NT2/D1 (cell line): ENCODE data around the gene EXD3.
A peak's percentile ranks its signal among the peaks of the same experiment; 100 is the strongest.
"Not testable (repeated sequence)": the region's sequence is repeated elsewhere in the genome, so short reads cannot be mapped to it uniquely, and the experiment has no call there.

ENCODE experiments used
- DNase-seq: peaks from one replicate; pipeline ENCODE4 v3.0.0-alpha.2; 2011; ENCODE audit warnings: low read depth, low spot score
- H3K27me3 ChIP-seq: 2 replicates; pipeline ENCODE4 v1.6.0; 2011; ENCODE audit warnings: mild to moderate bottlenecking; ENCODE audit not compliant: insufficient read length, insufficient read depth
- H3K36me3 ChIP-seq: 2 replicates; pipeline ENCODE4 v1.6.1; 2011; ENCODE audit warnings: mild to moderate bottlenecking, low read length, mixed read lengths; ENCODE audit not compliant: insufficient read depth, insufficient read length
- H3K4me1 ChIP-seq: 2 replicates; pipeline ENCODE4 v1.5.1; 2011; ENCODE audit not compliant: insufficient read depth, insufficient read length
- H3K4me3 ChIP-seq: 2 replicates; pipeline ENCODE4 v1.5.1; 2011; ENCODE audit warnings: low read depth; ENCODE audit not compliant: insufficient read length
- H3K9ac ChIP-seq: 2 replicates; pipeline ENCODE4 v1.6.0; 2011; ENCODE audit warnings: low read depth; ENCODE audit not compliant: insufficient read length
- H3K9me3 ChIP-seq: 2 replicates; pipeline ENCODE4 v1.5.1; 2011; ENCODE audit warnings: mild to moderate bottlenecking, low read length; ENCODE audit not compliant: insufficient read depth
- SUZ12 ChIP-seq: IDR thresholded peaks from 2 replicates; pipeline ENCODE4 v1.6.1; 2011; ENCODE audit not compliant: insufficient read length, insufficient read depth; ENCODE audit errors: extremely low read depth
- YY1 ChIP-seq: IDR thresholded peaks from 2 replicates; pipeline ENCODE4 v1.6.1; 2011; ENCODE audit not compliant: insufficient read length, insufficient read depth
- ZNF274 ChIP-seq: IDR thresholded peaks from 2 replicates; pipeline ENCODE4 v1.6.1; 2011; ENCODE audit warnings: mild to moderate bottlenecking, low read depth, low read length

Gene EXD3

GRCh38 chr9:137266162-137266527, 156.8 kb downstream of the EXD3 start:
- peaks cover 78% of the 10 kb centered on the region for H3K36me3 ChIP-seq

GRCh38 chr9:137265496-137266161, 157.3 kb downstream of the EXD3 start:
- no peak overlapping the region for H3K4me3 ChIP-seq
- peaks cover 9% of the 10 kb centered on the region for H3K4me1 ChIP-seq
- no peak overlapping the region for H3K9ac ChIP-seq
- no peaks in the 10 kb centered on the region for H3K9me3 ChIP-seq
- no peak for DNase-seq
- TF ChIP-seq ZNF274 (no peak), SUZ12 (no peak), YY1 (no peak)
- H3K36me3 ChIP-seq = peaks cover 73% of the 10 kb centered on the region
- no peaks in the 10 kb centered on the region for H3K27me3 ChIP-seq

More at GRCh38 chr9:137266162-137266527, 156.8 kb downstream of the EXD3 start:
- Histone ChIP-seq H3K9ac (no peak overlapping the region), H3K27me3 (no peaks in the 10 kb centered on the region), H3K4me3 (no peak overlapping the region), H3K4me1 (peaks cover 12% of the 10 kb centered on the region), H3K9me3 (no peaks in the 10 kb centered on the region)
- DNase-seq = no peak
- no peak for TF ChIP-seq ZNF274
- TF ChIP-seq YY1 = no peak
- TF ChIP-seq SUZ12 = no peak

- Histone ChIP-seq H3K36me3 (peaks cover 64% of the 10 kb centered on the region), H3K9me3 (no peaks in the 10 kb centered on the region), H3K27me3 (no peaks in the 10 kb centered on the region), H3K4me3 (no peak overlapping the region), H3K4me1 (peaks cover 9% of the 10 kb centered on the region), H3K9ac (no peak overlapping the region)
- no peak for DNase-seq
- TF ChIP-seq SUZ12 = no peak
- no peak for TF ChIP-seq ZNF274
- TF ChIP-seq YY1 = no peak
Measured at GRCh38 chr9:137264067-137264466, 158.9 kb downstream of the EXD3 start.

GRCh38 chr9:137263506-137263905, 159.5 kb downstream of the EXD3 start:
- Histone ChIP-seq H3K9me3 (no peaks in the 10 kb centered on the region), H3K4me1 (peaks cover 9% of the 10 kb centered on the region), H3K27me3 (no peaks in the 10 kb centered on the region), H3K4me3 (no peak overlapping the region), H3K9ac (no peak overlapping the region), H3K36me3 (peaks cover 64% of the 10 kb centered on the region)
- no peak for DNase-seq
- TF ChIP-seq YY1 (no peak), ZNF274 (no peak), SUZ12 (no peak)

- TF ChIP-seq YY1 (no peak), SUZ12 (no peak), ZNF274 (no peak)
- Histone ChIP-seq H3K9ac (peak overlapping the region; percentile 56), H3K4me1 (peaks cover 7% of the 10 kb centered on the region), H3K27me3 (no peaks in the 10 kb centered on the region), H3K4me3 (no peak overlapping the region), H3K36me3 (peaks cover 66% of the 10 kb centered on the region), H3K9me3 (no peaks in the 10 kb centered on the region)
- no peak for DNase-seq
Measured at GRCh38 chr9:137262909-137263285, 160.1 kb downstream of the EXD3 start.

GRCh38 chr9:137262173-137262908, 160.6 kb downstream of the EXD3 start:
- not testable (repeated sequence) for H3K4me3 ChIP-seq, H3K27me3 ChIP-seq, H3K4me1 ChIP-seq, DNase-seq, H3K9me3 ChIP-seq, H3K9ac ChIP-seq
- H3K36me3 ChIP-seq = peaks cover 64% of the 10 kb centered on the region
